ENCODE results near the gene GLYR1.

- TF ChIP-seq CTCF (IDR thresholded peaks at IDR 0.05) (no peak), POLR2AphosphoS5 (IDR thresholded peaks at IDR 0.05) (no peak)
Measured at GRCh38 chr16:4840984-4841383, 6.1 kb downstream of the GLYR1 start.

All from gastroesophageal sphincter (tissue), 3 donors.